GM23248 (cell line): ENCODE data around the gene SLC35F2.

Source experiments
- EZH2 ChIP-seq: fragments of 200-600 bp; sonication (generic); IDR thresholded peaks from 2 replicates; pipeline ENCODE4 v1.6.1; 2018; ENCODE audit warnings: antibody characterized with exemption, mild to moderate bottlenecking; ENCODE audit not compliant: insufficient read depth, poor library complexity, severe bottlenecking
- EZH2phosphoT487 ChIP-seq: fragments of 200-600 bp; sonication (generic); IDR thresholded peaks from 2 replicates; pipeline ENCODE4 v1.6.1; 2018; ENCODE audit warnings: antibody characterized with exemption, moderate library complexity, mild to moderate bottlenecking, low read depth; ENCODE audit not compliant: insufficient read depth

DNA sequence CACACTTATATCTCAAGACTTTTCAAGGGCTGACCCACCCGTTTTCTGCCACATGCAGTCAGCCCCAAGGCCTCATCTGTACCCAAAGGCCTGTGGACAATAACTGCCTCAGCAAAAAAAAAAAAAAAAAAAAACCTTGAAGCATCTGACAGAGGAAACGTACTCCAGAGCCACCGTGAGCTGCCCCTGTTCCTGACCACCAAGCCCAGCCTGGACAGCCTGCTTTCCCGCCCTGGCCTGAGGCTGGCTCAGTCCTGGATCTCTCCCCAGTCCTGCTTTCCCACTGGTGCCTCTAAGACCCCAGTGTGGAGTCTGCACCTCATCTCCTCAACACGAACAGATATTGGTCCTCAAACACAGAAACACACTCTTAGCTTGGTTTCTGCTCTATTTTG, 66.5 kb downstream of the SLC35F2 start:
- TF ChIP-seq EZH2: no peak
- no peak for TF ChIP-seq EZH2phosphoT487
